K562 (cell line): ENCODE results near the gene MERTK. TPM values are rescaled to one million over a fixed set of nuclear protein-coding genes. Genes with fewer than 3 reads are reported as not detected.

ENCODE experiments used
- ATAC-seq: fragments of 200-7000 bp; cut with Tn5 transposase; 3 replicates; pipeline ENCODE4 v1.9.1; 2020; ENCODE audit warnings: moderate library complexity
- BruUV-seq: library from RNA; stranded (reverse); fragments of 400-500 nt; replicated peaks from 2 replicates; lab custom pipeline; 2021; lab: Mats Ljungman, UMichigan
- CTCF ChIA-PET: fragments of 300-600 bp; formaldehyde crosslinking; extraction: SDS; loops from one replicate; lab custom pipeline; 2021; ENCODE audit warnings: low intra/inter-chr PET ratio; lab: Yijun Ruan, JAX
- POLR2A ChIA-PET: fragments of 300-600, 350-650 bp; sonication (Branson Sonifier 250); formaldehyde crosslinking; extraction: SDS; loops from one replicate; lab custom pipeline; 2021; ENCODE audit warnings: antibody characterized with exemption, inconsistent platforms; lab: Yijun Ruan, JAX
- DNase-seq, 4 experiments: peaks; one replicate each; pipeline versions ENCODE4 v3.0.0 to v3.0.0-alpha.2; 2011 to 2018; ENCODE audit warnings: low spot score in 3 of 4, mixed read lengths in 3 of 4; ENCODE audit errors: extremely low read depth in 1 of 4
- FAIRE-seq: peaks from 2 replicates; lab custom pipeline; 2011; peaks lifted over from hg19 to GRCh38; lab: Jason Lieb, UNC
- H2AFZ ChIP-seq: 2 replicates; pipeline ENCODE4 v1.6.0; 2011; ENCODE audit warnings: low read depth, low read length, control low read depth, inconsistent platforms
- H3K27ac ChIP-seq: fragments of 200-600 bp; 3 replicates; pipeline ENCODE4 v1.8.0; 2011; ENCODE audit warnings: low read depth, mild to moderate bottlenecking, control low read depth, inconsistent platforms, low read length, moderate library complexity, mixed read lengths; ENCODE audit errors: extremely low read depth
- H3K27me3 ChIP-seq, 2 experiments: fragments of 300-600 bp in 1 of 2; 2 replicates in 1 of 2; 3 replicates in 1 of 2; pipeline versions ENCODE4 v1.6.0 to v1.8.0; 2011; ENCODE audit warnings: inconsistent platforms in 2 of 2, low read length in 2 of 2, mild to moderate bottlenecking in 1 of 2, mixed read lengths in 1 of 2, moderate library complexity in 1 of 2; ENCODE audit not compliant: control insufficient read depth in 2 of 2, insufficient read depth in 2 of 2
- H3K36me3 ChIP-seq: fragments of 300-600 bp; 3 replicates; pipeline ENCODE4 v1.8.0; 2011; ENCODE audit warnings: mild to moderate bottlenecking, low read length, inconsistent platforms; ENCODE audit not compliant: control insufficient read depth, insufficient read depth
- H3K4me1 ChIP-seq, 2 experiments: fragments of 200-600 bp in 1 of 2; replicated peaks in 1 of 2; 2 replicates in 1 of 2; 3 replicates in 1 of 2; pipeline versions ENCODE4 v1.5.1 to v1.8.0; 2011; ENCODE audit warnings: inconsistent platforms in 2 of 2, low read length in 2 of 2, mild to moderate bottlenecking in 1 of 2, mixed read lengths in 1 of 2, moderate library complexity in 1 of 2; ENCODE audit not compliant: control insufficient read depth in 2 of 2, insufficient read depth in 2 of 2
- H3K4me2 ChIP-seq: 2 replicates; pipeline ENCODE4 v1.6.1; 2011; ENCODE audit warnings: low read length, control low read depth, inconsistent platforms, mixed read lengths; ENCODE audit not compliant: insufficient read depth
- H3K4me3 ChIP-seq: fragments of 200-600 bp; sonication (generic), shearing (Covaris generic); 2 replicates; pipeline ENCODE4 v1.5.1; 2016; ENCODE audit warnings: control low read depth, inconsistent platforms
- H3K79me2 ChIP-seq: fragments of 200-600 bp; 3 replicates; pipeline ENCODE4 v1.8.0; 2011; ENCODE audit warnings: low read length, inconsistent platforms; ENCODE audit not compliant: control insufficient read depth, insufficient read depth
- H3K9ac ChIP-seq, 2 experiments: 2 replicates each; pipeline versions ENCODE4 v1.6.0 to v1.6.1; 2011; ENCODE audit warnings: low read depth in 2 of 2, low read length in 2 of 2, control low read depth in 1 of 2, inconsistent platforms in 1 of 2, mild to moderate bottlenecking in 1 of 2, mixed read lengths in 1 of 2; ENCODE audit not compliant: insufficient read depth in 1 of 2
- H3K9me1 ChIP-seq: one replicate; pipeline ENCODE4 v1.6.0; 2011; ENCODE audit warnings: inconsistent platforms, mild to moderate bottlenecking, low read length, moderate library complexity; ENCODE audit not compliant: control insufficient read depth, insufficient read depth
- H3K9me3 ChIP-seq: replicated peaks from 2 replicates; pipeline ENCODE4 v1.5.1; 2011; ENCODE audit warnings: low read depth, low read length, inconsistent platforms; ENCODE audit not compliant: control insufficient read depth, insufficient read depth
- H4K20me1 ChIP-seq: replicated peaks from 2 replicates; pipeline ENCODE4 v1.6.1; 2011; ENCODE audit warnings: low read length, inconsistent platforms, mixed read lengths; ENCODE audit not compliant: control insufficient read depth, insufficient read depth
- BCLAF1 ChIP-seq, 2 experiments: fragments of 450-650 bp in 1 of 2; IDR thresholded peaks; 2 replicates each; pipeline ENCODE4 v1.6.1; 2011 to 2017; ENCODE audit warnings: low read depth in 2 of 2, antibody characterized with exemption in 1 of 2, borderline replicate concordance in 1 of 2, low read length in 1 of 2, mild to moderate bottlenecking in 1 of 2, mixed read lengths in 1 of 2; ENCODE audit not compliant: control insufficient read depth in 1 of 2
- BRCA1 ChIP-seq, 2 experiments: fragments of 450-650 bp in 1 of 2; sonication (generic) in 1 of 2; formaldehyde crosslinking in 1 of 2; IDR thresholded peaks; 2 replicates each; pipeline versions ENCODE4 v1.5.0 to v1.6.1; 2017 to 2020; ENCODE audit warnings: mild to moderate bottlenecking in 1 of 2, missing genetic modification reagents in 1 of 2
- BRF1 ChIP-seq: IDR thresholded peaks from 3 replicates; pipeline ENCODE4 v1.6.1; 2011; ENCODE audit warnings: borderline replicate concordance, mild to moderate bottlenecking; ENCODE audit not compliant: insufficient read length; ENCODE audit errors: extremely low read depth
- CBX8 ChIP-seq: fragments of 200-600 bp; sonication (generic); IDR thresholded peaks from 2 replicates; pipeline ENCODE4 v1.6.1; 2012; ENCODE audit warnings: borderline replicate concordance, mixed run types, low read depth, mild to moderate bottlenecking, moderate library complexity, mixed read lengths, low read length, control low read depth, inconsistent platforms; ENCODE audit not compliant: poor library complexity, severe bottlenecking; ENCODE audit errors: extremely low read depth
- FOXA1 ChIP-seq: fragments of 450-650 bp; IDR thresholded peaks from 2 replicates; pipeline ENCODE4 v1.6.1; 2016; ENCODE audit warnings: mild to moderate bottlenecking, borderline replicate concordance
- FOXK1 ChIP-seq: sonication (generic); formaldehyde crosslinking; IDR thresholded peaks from 2 replicates; pipeline ENCODE4 v1.8.0; 2022; ENCODE audit warnings: missing genetic modification reagents, mild to moderate bottlenecking, borderline replicate concordance
- KLF6 ChIP-seq: fragments of 250-450 bp; sonication (Bioruptor Pico); IDR thresholded peaks from 2 replicates; pipeline ENCODE4 v1.4.0; 2020; ENCODE audit warnings: mild to moderate bottlenecking, moderate library complexity, borderline replicate concordance
- MCM5 ChIP-seq: fragments of 450-650 bp; IDR thresholded peaks from 2 replicates; pipeline ENCODE4 v1.6.1; 2016; ENCODE audit warnings: low read depth
- PHF21A ChIP-seq: fragments of 450-650 bp; IDR thresholded peaks from 2 replicates; pipeline ENCODE4 v1.6.1; 2017; ENCODE audit warnings: low read depth, borderline replicate concordance
- SAFB2 ChIP-seq: fragments of 200-400 bp; formaldehyde crosslinking; IDR thresholded peaks from 2 replicates; pipeline ENCODE4 v1.6.1; 2018; ENCODE audit warnings: borderline replicate concordance, low read length, low read depth, moderate library complexity; ENCODE audit not compliant: severe bottlenecking
- TEAD1 ChIP-seq, 2 experiments: fragments of 450-650 bp in 1 of 2; sonication (generic) in 1 of 2; formaldehyde crosslinking; IDR thresholded peaks; 2 replicates each; pipeline versions ENCODE4 v1.4.0 to v1.8.0; 2020 to 2022; ENCODE audit warnings: mild to moderate bottlenecking in 2 of 2, missing genetic modification reagents in 1 of 2
- U2AF2 ChIP-seq: fragments of 200-400 bp; formaldehyde crosslinking; optimal IDR thresholded peaks from 2 replicates; pipeline ENCODE3; 2017; ENCODE audit warnings: low read depth, mild to moderate bottlenecking, low read length
- ZKSCAN1 ChIP-seq: fragments of 150-350 bp; IDR thresholded peaks from 2 replicates; pipeline ENCODE4 v1.6.1; 2016; ENCODE audit warnings: low read depth, low read length
- ZNF175 ChIP-seq: fragments of 200-800 bp; sonication (Bioruptor generic); IDR thresholded peaks from 2 replicates; pipeline ENCODE4 v1.6.1; 2016; ENCODE audit warnings: low read depth, mild to moderate bottlenecking, missing genetic modification characterization, missing compliant biosample characterization
- ZNF3 ChIP-seq: fragments of 250-450 bp; sonication (Bioruptor Pico); IDR thresholded peaks from 2 replicates; pipeline ENCODE4 v1.5.0; 2021; ENCODE audit warnings: mild to moderate bottlenecking, moderate library complexity
- ZNF324 ChIP-seq: fragments of 250-450 bp; sonication (Bioruptor Pico); IDR thresholded peaks from 2 replicates; pipeline ENCODE4 v1.4.0; 2020; ENCODE audit warnings: mild to moderate bottlenecking
- ZNF780A ChIP-seq: fragments of 250-450 bp; sonication (Bioruptor Pico); IDR thresholded peaks from 2 replicates; pipeline ENCODE4 v1.5.0; 2021; ENCODE audit warnings: mild to moderate bottlenecking
- WGBS: fragments of 100-300 bp; shearing (Covaris generic); methylation state at CpG from one replicate; pipeline ENCODE4 v1.1.6; 2016; ENCODE audit warnings: low coverage, mixed read lengths; ENCODE audit not compliant: insufficient coverage; ENCODE audit errors: missing lambda C conversion rate; 5-methylcytosine and 5-hydroxymethylcytosine counted together
- in situ Hi-C: fragments of 300-500 bp; cut with MboI; formaldehyde crosslinking; loops from 4 replicates; pipeline ENCODE4 v1.15.0; 2018; ENCODE audit warnings: inconsistent platforms, mixed read lengths
- intact Hi-C: fragments of 100-400 bp; cut with micrococcal nuclease; formaldehyde crosslinking; loops from 2 replicates; pipeline ENCODE4 v1.14.2; 2022
- polyA plus RNA-seq, 8 experiments: library from polyadenylated mRNA; depleted of rRNA in 4 of 8; stranded (reverse) in 5 of 8; unstranded in 3 of 8; fragments of >200 nt; fragmentation: Nextera tagmentation in 2 of 8; fragmentation: Illumina TruSeq in 1 of 8; extraction: Ambion mirVana in 2 of 8; extraction: Trizol in 1 of 8; gene quantifications; 2 replicates each; pipeline versions ENCODE4 v1.2.1 to v1.2.3, GENCODE V29; 2011 to 2014; ENCODE audit warnings: inconsistent platforms in 1 of 8, missing spikeins in 1 of 8
- total RNA-seq, 7 experiments: library from RNA; depleted of rRNA in 6 of 7; stranded (reverse); fragments of >200 nt in 6 of 7; fragmentation: Illumina TruSeq in 2 of 7; extraction: Trizol in 2 of 7; gene quantifications; 2 replicates each; pipeline versions ENCODE4 v1.2.1 to v1.2.3, GENCODE V29; 2011 to 2021; ENCODE audit warnings: low replicate concordance in 1 of 7

MERTK gene
- total and polyA plus RNA-seq, 9 of the 15 experiments (the other 6 are each of a cell fraction or from before 2014, with no cell fraction given), result 0.23 to 1.6 (median 0.74) TPM

GRCh38 chr2:111966241-111966640, 67.8 kb downstream of the MERTK start:
- POLR2A ChIA-PET, result interaction anchor here (0.7 kb wide), 1 partner anchor 51 kb away, joined by 3 read pairs; no protein-coding TSS in a partner anchor
- no TSS peak for BruUV-seq
- CTCF ChIA-PET, result no interaction called here

More at GRCh38 chr2:111966241-111966640, 67.8 kb downstream of the MERTK start:
- H3K9ac ChIP-seq, result no peak overlapping the region
- in situ Hi-C loops, result no loop called here
- H2AFZ ChIP-seq, result no peak overlapping the region
- no peaks in the 10 kb centered on the region for H3K79me2 ChIP-seq
- H3K4me1 ChIP-seq, result peaks cover 0 to 2% of the 10 kb centered on the region in 2 experiments; a peak in 2 of 5 replicates
- no peaks in the 10 kb centered on the region for H3K9me3 ChIP-seq
- DNase-seq, result no peak
- H3K4me3 ChIP-seq, result no peak overlapping the region
- TF ChIP-seq BRCA1 (IDR thresholded peaks at IDR 0.05) (no peak), BRCA1 (CRISPR knock-in tag; IDR thresholded peaks at IDR 0.05) (no peak), KLF6 (CRISPR knock-in tag) (no peak), BCLAF1 (IDR thresholded peaks at IDR 0.05; ENCODE audit: borderline replicate concordance in 1 of 2, control insufficient read depth in 1 of 2, low read depth in 2 of 2, low read length in 1 of 2) (no peak), ZNF780A (no peak), SAFB2 (no peak), PHF21A (no peak), BRF1 (no peak), ZNF3 (CRISPR knock-in tag) (no peak), TEAD1 (CRISPR knock-in tag; IDR thresholded peaks at IDR 0.05) (no peak), CBX8 (no peak), MCM5 (no peak), ZKSCAN1 (no peak), U2AF2 (no peak), ZNF324 (CRISPR knock-in tag) (no peak), ZNF175 (CRISPR knock-in tag) (no peak), FOXK1 (CRISPR knock-in tag) (no peak), FOXA1 (no peak)
- FAIRE-seq, result no peak
- H3K9me1 ChIP-seq, result no peaks in the 10 kb centered on the region
- H3K27ac ChIP-seq, result no peak overlapping the region
- intact Hi-C loops, result no loop called here
- no peaks in the 10 kb centered on the region for H3K36me3 ChIP-seq
- no peak for ATAC-seq
- H4K20me1 ChIP-seq, result no peaks in the 10 kb centered on the region; the same call in 1 of the 2 replicates
- WGBS, result 4% methylated on average over 1 of the region's 1 CpG
- no peak overlapping the region for H3K4me2 ChIP-seq
- H3K27me3 ChIP-seq, result peaks cover 0 to 7% of the 10 kb centered on the region in 2 experiments; a peak in 2 of 5 replicates
